ENCODE data around the gene PREP.

GRCh38 chr6:105313211-105313610, 89.7 kb downstream of the PREP start:
- TF ChIP-seq CTCF (IDR thresholded peaks at IDR 0.05; ENCODE audit: poor library complexity) (no peak), EZH2phosphoT487 (IDR thresholded peaks at IDR 0.05; ENCODE audit: low read depth, severe bottlenecking, unreplicated experiment) (no peak)
